Measurements from ENCODE around the gene KRTAP10-12.
"Not testable (repeated sequence)": the region's sequence is repeated elsewhere in the genome, so short reads cannot be mapped to it uniquely, and the experiment has no call there.

Gene KRTAP10-12

DNA sequence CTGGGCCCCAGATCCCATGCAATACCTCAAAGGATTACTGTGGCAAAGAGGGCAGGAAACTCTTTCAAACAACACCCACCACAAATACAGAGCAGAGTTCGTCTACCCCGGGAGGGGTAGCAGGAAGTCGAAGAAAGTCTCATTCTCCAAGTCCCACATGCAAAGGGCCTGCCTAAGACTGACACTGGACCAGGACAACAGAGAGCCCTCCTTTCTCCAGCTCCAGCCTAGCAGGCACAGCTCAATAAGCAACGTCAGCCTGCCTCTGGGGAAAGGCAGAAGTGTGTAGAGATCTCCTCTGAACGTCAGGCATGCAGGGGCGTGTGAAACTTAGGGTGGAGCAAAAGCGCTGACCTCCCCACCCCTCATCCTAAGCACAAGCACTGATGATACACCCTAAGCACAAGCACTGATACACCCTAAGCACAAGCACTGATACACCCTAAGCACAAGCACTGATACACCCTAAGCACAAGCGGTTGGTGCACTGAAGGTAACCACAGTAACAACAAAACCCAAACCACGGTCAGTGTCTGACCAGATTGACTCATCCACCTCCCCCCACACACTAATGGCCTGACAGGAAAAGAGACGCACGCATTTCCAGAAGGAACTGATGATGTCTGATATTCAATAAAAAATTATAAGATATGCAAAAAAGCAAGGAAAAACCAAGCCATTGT lies 37.9 kb upstream of the KRTAP10-12 start:
- H3K4me3 Mint-ChIP-seq: peak overlapping the region; percentile 76
- H3K27me3 Mint-ChIP-seq: no peaks in the 10 kb centered on the region
- H3K9me3 Mint-ChIP-seq: peaks cover 20% of the 10 kb centered on the region
- H3K36me3 Mint-ChIP-seq: peaks cover 12% of the 10 kb centered on the region
- H3K27ac Mint-ChIP-seq: peak overlapping the region; percentile 93
- H3K4me1 Mint-ChIP-seq: peaks cover 60% of the 10 kb centered on the region

DNA sequence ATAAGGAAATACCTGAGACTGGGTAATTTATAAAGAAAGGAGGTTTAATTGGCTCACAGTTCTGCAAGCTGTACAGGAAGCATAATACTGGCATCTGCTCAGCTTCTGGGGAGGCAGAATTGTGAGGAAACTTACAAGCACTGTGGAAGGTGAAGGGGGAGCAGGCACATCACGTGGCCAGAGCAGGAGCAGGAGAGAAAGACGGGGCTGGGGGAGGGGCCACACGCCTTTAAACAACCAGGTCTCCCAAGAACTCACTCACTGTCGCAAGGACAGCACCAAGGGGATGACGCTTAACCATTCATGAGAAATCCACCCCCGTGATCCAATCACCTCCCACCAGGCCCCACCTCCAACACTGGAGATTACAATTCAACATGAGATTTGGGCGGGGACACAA lies 35.4 kb upstream of the KRTAP10-12 start:
- H3K4me1 Mint-ChIP-seq: peaks cover 38% of the 10 kb centered on the region
- not testable (repeated sequence) for H3K36me3 Mint-ChIP-seq, H3K27me3 Mint-ChIP-seq, H3K4me3 Mint-ChIP-seq
- H3K27ac Mint-ChIP-seq: peak overlapping the region; percentile 20
- peaks cover 14% of the 10 kb centered on the region for H3K9me3 Mint-ChIP-seq

DNA sequence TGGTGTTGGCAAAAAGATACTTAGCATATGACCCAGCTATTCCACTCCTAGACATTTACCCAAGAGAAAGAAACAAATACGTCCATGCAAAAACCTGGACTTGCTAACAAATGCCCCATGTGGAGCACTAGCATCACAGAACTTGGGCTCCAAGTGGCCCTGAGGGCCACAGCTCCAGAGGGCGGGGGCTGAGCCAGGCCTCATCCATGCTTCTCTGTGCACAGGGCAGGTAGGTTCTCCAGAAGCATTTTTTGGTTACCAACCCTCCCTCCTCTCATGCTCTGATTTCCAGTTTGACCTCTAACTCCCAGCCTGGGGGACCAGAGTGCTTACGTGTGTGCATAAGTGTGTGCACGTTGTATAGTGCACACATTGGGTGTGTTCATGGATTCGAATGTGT lies 32.3 kb upstream of the KRTAP10-12 start:
- H3K4me3 Mint-ChIP-seq: no peak overlapping the region
- peaks cover 12% of the 10 kb centered on the region for H3K9me3 Mint-ChIP-seq
- H3K27ac Mint-ChIP-seq: peak overlapping the region; percentile 73
- H3K27me3 Mint-ChIP-seq: no peaks in the 10 kb centered on the region
- peaks cover 3% of the 10 kb centered on the region for H3K36me3 Mint-ChIP-seq
- peaks cover 7% of the 10 kb centered on the region for H3K4me1 Mint-ChIP-seq

DNA sequence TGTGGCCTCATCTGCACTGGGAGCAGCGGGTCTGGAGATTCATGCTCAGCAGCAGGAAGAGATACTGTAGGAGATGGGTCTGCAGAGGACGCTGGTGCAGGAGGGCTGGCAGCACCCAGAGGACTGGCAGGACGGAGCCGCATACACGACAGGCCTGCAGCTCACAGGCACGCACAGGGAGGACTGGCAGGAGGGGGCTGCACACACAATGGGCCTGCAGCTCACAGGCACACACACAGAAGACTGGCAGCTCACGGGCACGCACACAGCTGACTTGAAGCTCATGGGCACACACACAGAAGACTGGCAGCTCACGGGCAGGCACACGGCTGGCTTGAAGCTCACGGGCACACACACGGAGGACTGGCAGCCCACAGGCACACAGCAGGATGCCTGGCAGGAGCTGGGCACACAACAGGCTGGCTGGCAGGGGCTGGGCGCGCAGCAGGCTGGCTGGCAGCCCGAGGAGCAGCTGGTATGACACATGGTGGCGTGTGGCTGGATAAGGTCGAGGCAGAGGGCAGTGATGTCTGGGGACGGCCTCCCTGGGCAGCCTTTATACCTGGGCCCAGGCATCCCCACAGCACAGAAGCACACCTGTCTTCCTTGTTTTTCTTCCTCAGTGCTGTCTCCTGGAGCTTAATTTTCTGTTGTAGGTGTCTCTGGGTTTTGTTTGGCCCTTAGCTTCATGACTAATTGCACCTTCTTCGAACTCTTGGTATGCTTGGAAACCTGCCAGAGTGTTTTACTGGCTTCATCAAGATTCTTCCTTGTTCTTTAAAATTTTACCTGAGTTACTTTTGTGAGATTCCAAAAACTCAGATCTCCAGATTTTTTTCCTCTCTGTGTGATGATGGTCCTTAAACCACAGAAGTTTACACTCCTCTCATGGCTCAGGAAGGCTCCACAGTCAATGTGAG lies 30.3 kb upstream of the KRTAP10-12 start, which contains the start of gene KRTAP12-2:
Gene KRTAP12-2, minus strand, starts transcription at position 527 of the 920 bp plus-strand sequence. Its CDS starts 41 bp downstream, at position 486.
- Mint-ChIP-seq H3K27ac (no peak within 1 kb of the TSS), H3K4me3 (no peak within 1 kb of the TSS), H3K27me3 (no peaks in the 10 kb centered on the region), H3K36me3 (peaks cover 5% of the 10 kb centered on the region), H3K9me3 (peaks cover 7% of the 10 kb centered on the region), H3K4me1 (peaks cover 3% of the 10 kb centered on the region)

DNA sequence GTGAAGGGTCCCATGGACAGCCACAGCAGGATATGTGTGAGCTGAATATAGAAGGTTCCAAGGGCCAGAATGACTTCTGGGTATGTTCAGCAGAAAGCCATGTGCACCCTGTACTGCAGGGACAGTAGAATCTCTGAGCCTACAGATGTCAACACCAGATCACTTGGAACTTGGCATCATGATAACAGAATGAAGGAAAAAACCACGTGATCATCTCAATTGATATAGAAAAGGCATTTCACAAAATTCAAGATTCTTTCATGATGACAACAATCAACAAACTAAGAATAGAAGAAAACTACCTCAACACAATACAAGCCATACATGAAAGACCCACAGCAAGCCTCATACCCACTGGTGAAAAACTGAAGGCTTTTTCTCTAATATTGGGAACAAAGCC lies 29.4 kb upstream of the KRTAP10-12 start:
- Mint-ChIP-seq H3K36me3 (peaks cover 7% of the 10 kb centered on the region), H3K27ac (no peak overlapping the region), H3K4me1 (peaks cover 3% of the 10 kb centered on the region), H3K4me3 (no peak overlapping the region), H3K9me3 (peaks cover 5% of the 10 kb centered on the region), H3K27me3 (no peaks in the 10 kb centered on the region)

DNA sequence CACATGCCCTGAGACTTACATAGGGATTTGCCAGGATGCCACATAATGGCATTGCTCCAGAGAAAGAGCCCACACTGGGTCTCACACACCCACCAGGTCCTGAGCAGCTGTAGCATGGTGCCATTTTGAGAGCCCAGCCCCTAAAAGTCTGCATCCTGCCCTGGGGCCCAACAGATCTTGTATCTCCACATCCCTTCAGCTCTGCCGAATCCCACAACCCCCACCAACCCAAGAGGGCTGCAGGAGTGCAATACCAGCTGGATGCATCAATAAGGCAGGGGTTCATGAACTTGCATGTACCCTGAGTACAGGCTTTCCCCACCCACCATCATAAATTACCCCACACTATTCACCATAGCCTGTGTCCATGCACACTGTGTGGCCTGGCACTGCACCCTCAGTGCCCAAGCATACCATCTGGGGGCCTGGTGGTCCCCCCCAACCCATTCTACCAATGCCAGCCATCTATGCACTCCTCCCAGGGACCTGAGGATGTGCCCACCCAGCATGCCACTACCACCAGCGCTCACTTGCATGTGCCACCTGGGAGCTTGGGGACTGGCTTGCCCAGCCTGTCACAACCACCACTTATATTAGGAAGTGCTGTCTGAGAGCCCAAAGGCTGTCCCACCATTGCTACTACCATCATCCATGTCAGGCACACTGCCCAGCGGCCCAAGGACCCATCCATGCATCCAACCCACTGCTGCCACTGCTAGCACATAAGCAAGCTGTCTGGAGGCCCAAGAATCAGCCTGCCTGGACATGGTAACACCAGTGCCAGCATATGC lies 26.1 kb upstream of the KRTAP10-12 start:
- Mint-ChIP-seq H3K4me3 (no peak overlapping the region), H3K9me3 (peaks cover 24% of the 10 kb centered on the region), H3K4me1 (peaks cover 3% of the 10 kb centered on the region), H3K36me3 (peaks cover 12% of the 10 kb centered on the region), H3K27me3 (no peaks in the 10 kb centered on the region), H3K27ac (no peak overlapping the region)

DNA sequence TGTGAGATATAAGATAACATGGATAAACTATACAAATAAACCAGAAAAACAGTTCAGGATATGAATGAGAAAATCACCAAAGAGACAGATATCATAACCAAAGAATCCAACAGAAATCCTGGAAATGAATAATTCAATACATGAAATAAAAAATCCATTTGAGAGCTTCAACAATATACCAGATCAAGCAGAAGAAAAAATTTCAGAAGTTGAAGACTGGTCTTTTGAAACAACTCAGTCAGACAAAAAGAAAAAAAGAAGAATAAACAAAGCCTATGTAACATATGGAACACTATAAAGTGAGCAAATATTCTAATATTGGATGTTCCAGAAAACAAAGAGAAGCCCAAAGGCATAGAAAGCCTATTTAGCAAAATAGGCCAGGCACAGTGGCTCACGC lies 25.1 kb upstream of the KRTAP10-12 start:
- Mint-ChIP-seq H3K27ac (no peak overlapping the region), H3K27me3 (no peaks in the 10 kb centered on the region), H3K9me3 (peaks cover 24% of the 10 kb centered on the region), H3K36me3 (peaks cover 12% of the 10 kb centered on the region), H3K4me3 (no peak overlapping the region), H3K4me1 (no peaks in the 10 kb centered on the region)

DNA sequence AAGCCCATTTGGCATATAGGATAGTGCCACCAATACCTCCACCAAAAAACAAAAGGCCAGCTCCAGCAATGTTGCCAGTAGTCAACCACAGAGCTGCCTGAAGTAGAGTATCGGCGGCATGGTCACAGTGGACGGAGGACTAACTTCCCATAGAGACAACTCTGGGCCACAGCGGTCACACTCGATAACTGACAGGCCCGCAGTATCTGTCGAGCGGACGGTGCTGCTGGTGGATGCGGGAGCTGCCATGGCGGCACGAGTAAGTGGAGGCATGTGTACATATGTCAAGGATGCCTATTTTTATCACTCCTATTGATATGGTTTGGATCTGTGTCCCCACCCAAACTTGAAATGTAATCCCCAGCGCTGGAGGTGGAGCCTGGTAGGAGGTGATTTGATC lies 19.1 kb upstream of the KRTAP10-12 start:
- H3K27me3 Mint-ChIP-seq: no peaks in the 10 kb centered on the region
- no peak overlapping the region for H3K4me3 Mint-ChIP-seq
- no peaks in the 10 kb centered on the region for H3K4me1 Mint-ChIP-seq
- no peak overlapping the region for H3K27ac Mint-ChIP-seq
- H3K36me3 Mint-ChIP-seq: peaks cover 4% of the 10 kb centered on the region
- H3K9me3 Mint-ChIP-seq: peaks cover 19% of the 10 kb centered on the region

DNA sequence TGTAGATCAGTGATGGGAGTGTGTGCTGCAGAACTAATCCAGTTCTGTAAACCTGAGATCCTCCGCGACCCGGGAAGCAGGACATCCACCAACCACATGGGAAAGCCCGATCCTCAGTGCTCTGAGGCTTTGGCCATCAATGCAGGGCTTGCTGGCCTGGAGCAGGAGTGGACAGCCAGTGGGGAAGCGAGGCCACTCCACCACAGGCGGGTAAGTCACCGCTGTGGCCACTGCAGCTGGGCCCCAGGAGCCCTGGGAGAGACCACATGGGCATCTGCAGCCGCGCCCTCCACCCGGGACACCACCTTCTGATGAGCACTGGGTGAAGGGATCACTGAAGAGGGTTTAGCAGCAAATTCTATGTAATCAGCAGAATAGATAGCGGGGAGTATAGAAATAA lies 15.8 kb upstream of the KRTAP10-12 start:
- Mint-ChIP-seq H3K27ac (no peak overlapping the region), H3K27me3 (peaks cover 2% of the 10 kb centered on the region)

DNA sequence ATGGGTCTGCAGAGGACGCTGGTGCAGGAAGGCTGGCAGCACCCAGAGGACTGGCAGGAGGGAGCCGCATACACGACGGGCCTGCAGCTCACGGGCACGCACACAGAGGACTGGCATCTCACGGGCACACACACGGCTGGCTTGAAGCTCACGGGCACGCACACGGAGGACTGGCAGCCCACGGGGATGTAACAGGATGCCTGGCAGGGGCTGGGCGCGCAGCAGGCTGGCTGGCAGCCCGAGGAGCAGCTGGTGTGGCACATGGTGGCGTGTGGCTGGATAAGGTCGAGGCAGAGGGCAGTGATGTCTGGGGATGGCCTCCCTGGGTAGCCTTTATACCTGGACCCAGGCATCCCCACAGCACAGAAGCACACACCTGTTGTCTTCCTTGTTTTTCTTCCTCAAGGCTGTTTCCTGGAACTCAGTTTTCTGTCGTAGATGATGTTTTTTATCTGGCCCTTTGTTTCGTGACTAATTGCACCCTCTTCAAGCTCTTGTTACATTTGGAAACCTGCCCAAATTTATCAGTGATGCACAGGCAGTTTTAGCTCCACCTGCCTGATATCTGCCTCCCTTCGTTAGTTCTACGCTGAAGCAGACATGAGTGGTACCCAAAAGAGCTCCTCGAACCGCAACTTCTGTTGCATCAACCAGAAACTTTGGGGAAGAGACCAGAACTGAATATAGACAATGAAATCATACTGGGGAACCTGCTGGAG lies 15.0 kb upstream of the KRTAP10-12 start, which contains the start of gene KRTAP12-1:
Gene KRTAP12-1, minus strand, starts transcription at position 303 of the 719 bp plus-strand sequence. Its CDS starts 40 bp downstream, at position 263.
- H3K9me3 Mint-ChIP-seq: no peaks in the 10 kb centered on the region
- H3K4me1 Mint-ChIP-seq: peaks cover 11% of the 10 kb centered on the region
- H3K4me3 Mint-ChIP-seq: no peak within 1 kb of the TSS
- peaks cover 4% of the 10 kb centered on the region for H3K27me3 Mint-ChIP-seq
- no peak within 1 kb of the TSS for H3K27ac Mint-ChIP-seq
- peaks cover 3% of the 10 kb centered on the region for H3K36me3 Mint-ChIP-seq

More for the DNA sequence above, 15.8 kb upstream of the KRTAP10-12 start:
- no peaks in the 10 kb centered on the region for H3K9me3 Mint-ChIP-seq
- peaks cover 7% of the 10 kb centered on the region for H3K4me1 Mint-ChIP-seq
- peaks cover 3% of the 10 kb centered on the region for H3K36me3 Mint-ChIP-seq
- no peak overlapping the region for H3K4me3 Mint-ChIP-seq

DNA sequence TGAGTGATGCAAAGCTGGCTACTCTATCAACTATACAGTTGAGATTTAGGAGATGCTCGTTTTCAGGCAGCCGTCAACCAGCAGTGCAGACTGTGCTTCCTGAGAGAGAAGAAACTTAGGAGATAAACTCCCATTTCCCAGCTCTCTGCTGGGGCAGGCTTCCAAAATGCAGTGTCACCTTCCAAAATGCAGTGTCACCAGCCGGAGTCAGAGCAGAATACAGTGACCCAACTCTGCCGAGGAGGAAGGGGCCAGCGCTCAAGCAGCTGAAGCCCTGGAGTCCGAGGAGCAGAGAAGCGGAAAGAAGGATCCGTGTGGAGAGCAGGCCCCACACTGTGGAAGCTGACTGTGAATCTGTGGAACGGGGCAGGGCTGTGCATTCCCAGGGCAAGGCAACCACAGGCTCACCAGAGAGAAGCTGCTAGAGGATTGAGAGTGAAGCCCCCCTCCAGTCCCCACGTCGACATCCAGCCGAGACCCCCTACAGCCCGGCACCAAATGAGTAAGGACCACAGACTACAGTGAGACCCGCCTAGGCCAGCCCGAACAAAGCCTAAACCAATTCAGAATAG lies 14.3 kb upstream of the KRTAP10-12 start:
- peaks cover 11% of the 10 kb centered on the region for H3K4me1 Mint-ChIP-seq
- peaks cover 4% of the 10 kb centered on the region for H3K27me3 Mint-ChIP-seq
- H3K9me3 Mint-ChIP-seq: no peaks in the 10 kb centered on the region
- H3K27ac Mint-ChIP-seq: no peak overlapping the region
- no peak overlapping the region for H3K4me3 Mint-ChIP-seq
- H3K36me3 Mint-ChIP-seq: peaks cover 3% of the 10 kb centered on the region

DNA sequence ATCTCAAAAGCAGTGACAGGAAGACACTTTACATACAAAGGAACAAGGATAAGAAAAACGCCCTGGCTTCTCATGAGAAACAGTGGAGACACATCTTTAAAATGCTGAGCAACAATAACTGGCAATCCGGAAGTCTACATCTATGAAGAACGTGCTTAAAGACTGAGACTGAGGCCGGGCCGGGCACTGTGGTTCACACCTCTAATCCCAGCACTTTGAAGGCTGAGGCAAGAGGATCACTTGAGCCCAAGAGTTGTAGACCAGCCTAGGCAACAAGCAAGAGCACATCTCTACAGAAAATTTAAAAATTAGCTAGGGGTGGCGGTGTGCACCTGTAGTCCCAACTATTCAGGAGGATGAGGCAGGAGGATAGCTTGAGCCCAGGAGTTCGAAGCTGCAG lies 12.9 kb upstream of the KRTAP10-12 start:
- H3K27me3 Mint-ChIP-seq: peaks cover 4% of the 10 kb centered on the region
- no peaks in the 10 kb centered on the region for H3K9me3 Mint-ChIP-seq
- H3K4me1 Mint-ChIP-seq: peaks cover 11% of the 10 kb centered on the region
- no peak overlapping the region for H3K4me3 Mint-ChIP-seq
- H3K36me3 Mint-ChIP-seq: peaks cover 3% of the 10 kb centered on the region
- H3K27ac Mint-ChIP-seq: no peak overlapping the region

DNA sequence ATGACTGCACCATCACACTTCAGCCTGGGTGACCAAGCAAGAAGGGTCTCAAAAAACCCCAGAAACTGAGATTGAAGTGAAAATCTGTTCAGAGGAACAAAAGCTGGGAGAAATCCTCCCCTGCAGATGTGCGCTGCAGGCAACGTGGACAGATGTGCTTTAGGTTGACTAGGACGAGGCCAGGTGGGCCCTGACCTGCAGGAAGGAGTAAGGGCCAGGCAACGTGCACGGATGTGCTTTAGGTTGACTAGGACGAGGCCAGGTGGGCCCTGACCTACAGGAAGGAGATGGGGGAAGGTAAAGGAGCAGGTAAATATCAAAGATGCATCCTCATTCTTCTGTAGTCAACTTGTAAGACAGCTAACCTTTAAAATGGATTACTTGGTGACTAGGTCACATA lies 12.5 kb upstream of the KRTAP10-12 start:
- H3K4me3 Mint-ChIP-seq: no peak overlapping the region
- H3K36me3 Mint-ChIP-seq: peaks cover 3% of the 10 kb centered on the region
- peaks cover 4% of the 10 kb centered on the region for H3K27me3 Mint-ChIP-seq
- no peaks in the 10 kb centered on the region for H3K9me3 Mint-ChIP-seq
- no peak overlapping the region for H3K27ac Mint-ChIP-seq
- peaks cover 11% of the 10 kb centered on the region for H3K4me1 Mint-ChIP-seq

DNA sequence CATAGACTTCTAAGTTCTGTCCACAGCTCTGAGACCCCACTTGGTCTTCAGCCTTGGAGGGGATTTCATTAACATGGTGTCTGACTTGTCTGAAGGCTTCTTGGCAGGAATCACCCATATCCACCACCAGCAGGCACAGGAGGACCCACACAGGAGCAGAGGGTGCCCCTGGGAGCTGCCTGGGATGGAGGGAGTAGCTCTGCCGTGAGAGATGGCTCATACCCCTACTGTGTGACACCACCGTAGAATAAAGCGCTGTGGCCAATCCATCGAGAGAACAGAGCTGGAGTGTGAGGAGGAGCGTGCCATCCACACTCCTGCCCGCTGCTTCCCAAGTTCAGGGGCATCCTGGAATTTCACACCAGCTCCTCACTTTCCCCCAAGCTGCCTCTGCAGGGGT lies 11.9 kb upstream of the KRTAP10-12 start:
- H3K36me3 Mint-ChIP-seq, H3K4me3 Mint-ChIP-seq, H3K27me3 Mint-ChIP-seq, H3K27ac Mint-ChIP-seq, H3K9me3 Mint-ChIP-seq: not testable (repeated sequence)
- H3K4me1 Mint-ChIP-seq: peaks cover 11% of the 10 kb centered on the region
